Kidney glomerular epithelial cell (primary cell): ENCODE data around the gene APOBEC4.

Source experiments
- DNase-seq: peaks from one replicate; lab custom pipeline; 2025; lab: John Stamatoyannopoulos, UW

APOBEC4 gene

DNA sequence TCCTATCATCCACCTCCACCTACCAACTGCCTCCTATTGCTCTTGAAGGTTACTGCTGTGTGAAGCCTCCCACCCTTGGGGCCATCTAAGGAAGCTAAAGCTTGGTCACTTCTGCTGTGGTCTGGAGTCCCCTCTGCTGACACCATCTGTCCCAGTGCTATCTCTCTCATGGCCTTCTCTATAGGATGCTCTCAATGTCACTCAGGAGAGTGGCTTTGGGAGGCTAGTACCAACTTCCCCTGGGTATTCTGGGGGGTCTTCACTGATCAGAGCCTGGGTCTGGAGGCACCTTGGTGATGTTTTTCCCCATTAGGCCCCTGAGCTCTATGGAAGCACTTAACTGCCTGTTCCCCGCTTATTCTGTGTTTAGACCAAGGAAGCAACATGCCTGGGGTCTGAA is 50.6 kb downstream of the APOBEC4 start:
- DNase-seq, result no peak

DNA sequence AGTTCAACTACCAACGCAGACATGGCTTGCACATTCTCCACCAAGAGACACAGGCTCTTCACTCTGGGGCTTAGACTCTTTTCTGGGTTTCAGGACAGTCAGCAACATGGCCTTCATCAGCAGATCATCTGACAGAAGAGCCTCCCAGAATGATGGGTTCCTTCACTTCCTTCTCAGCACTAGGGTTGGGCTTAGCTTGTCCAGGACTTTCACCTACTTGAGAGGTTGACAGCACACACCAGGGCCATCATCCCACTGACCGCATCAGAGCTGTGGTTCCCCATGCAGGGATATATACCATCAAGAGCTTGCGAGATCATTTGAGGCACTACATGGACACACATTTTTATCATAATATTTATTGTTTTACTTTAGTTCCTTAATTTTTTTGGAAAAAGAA is 52.5 kb downstream of the APOBEC4 start:
- DNase-seq, result no peak

DNA sequence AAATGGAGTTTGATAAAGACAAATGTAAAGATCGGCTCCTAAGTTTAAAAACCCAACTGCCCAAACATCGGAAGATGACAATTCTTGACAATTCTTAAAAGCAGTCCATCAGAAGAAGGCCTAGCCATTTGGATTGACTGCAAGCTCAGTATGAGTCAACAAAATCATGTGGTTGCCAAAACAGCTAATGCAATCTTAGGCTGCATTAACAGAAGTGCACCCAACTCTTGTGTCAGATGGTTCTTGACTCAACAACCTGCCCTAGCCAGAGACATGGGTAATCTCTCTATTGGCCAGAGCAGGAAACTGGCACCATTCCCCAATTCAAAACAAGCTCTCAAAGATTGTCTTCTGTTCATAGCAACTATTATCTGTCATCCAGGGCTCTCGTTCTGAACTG is 53.0 kb downstream of the APOBEC4 start:
- no peak for DNase-seq

DNA sequence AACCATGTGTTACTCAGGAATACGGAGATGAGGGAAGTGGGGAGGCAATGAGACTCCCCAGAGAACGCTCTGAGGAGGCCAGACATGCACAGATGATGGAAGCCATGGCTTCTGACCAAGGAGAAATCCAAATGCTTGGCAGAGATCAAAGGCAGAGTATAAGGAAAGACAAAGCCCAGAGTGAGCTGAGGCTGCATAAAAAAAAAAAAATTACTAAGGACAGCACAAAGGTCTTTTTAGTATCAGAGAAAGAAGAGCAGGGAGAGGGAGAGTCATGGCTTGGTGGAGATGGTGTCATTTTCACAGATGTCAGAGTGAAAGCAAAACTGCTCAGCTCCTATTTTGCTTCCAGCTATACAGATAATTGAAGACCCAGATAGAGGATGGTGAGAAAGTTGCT is 54.7 kb downstream of the APOBEC4 start:
- no peak for DNase-seq

GRCh38 chr1:183597656-183598347 is 55.3 kb downstream of the APOBEC4 start:
- no peak for DNase-seq

GRCh38 chr1:183596500-183596899 is 56.6 kb downstream of the APOBEC4 start:
- DNase-seq, result no peak
